Neural cell (in vitro differentiated cells): Measurements from ENCODE around the gene INAFM1. TPM values are rescaled to one million over a fixed set of nuclear protein-coding genes. Genes with fewer than 3 reads are reported as not detected.

Experiments
- polyA plus RNA-seq: library from polyadenylated mRNA; depleted of rRNA; stranded (reverse); fragments of >200 nt; gene quantifications from 2 replicates; pipeline ENCODE4 v1.2.3, GENCODE V29; 2014
- small RNA-seq, 3 experiments: library from RNA; depleted of rRNA; stranded (forward); fragments of <200 nt; gene quantifications; one replicate each; pipeline ENCODE3, GENCODE V24; 2012

INAFM1 gene
- polyA plus RNA-seq, 1 donor from 2014 or later, result 11.5 TPM

Small RNA genes lying within 50 kb of the gene (small RNA-seq; reads per million reads assigned to genes)
- gene MIR3190, result 0 reads per million in 3 experiments

Other genes with a start within 250 kb of the INAFM1 start
- gene TMEM160, start 226.3 kb upstream of the INAFM1 start, polyA plus RNA-seq, result 181 and 189 TPM in 2 replicates
- gene ZC3H4, start 161.1 kb upstream of the INAFM1 start, polyA plus RNA-seq, result 5.1 and 5.4 TPM in 2 replicates
- gene SAE1, start 144.1 kb upstream of the INAFM1 start, polyA plus RNA-seq, result 177 and 178 TPM in 2 replicates
- gene BBC3, start 43.7 kb upstream of the INAFM1 start, polyA plus RNA-seq, result 15.6 and 20.1 TPM in 2 replicates
- 2.1 and 5.3 TPM in 2 replicates for gene CCDC9, start 18.4 kb upstream of the INAFM1 start, polyA plus RNA-seq
- gene C5AR1, start 35.0 kb downstream of the INAFM1 start, polyA plus RNA-seq, result not detected in 2 replicates
- gene C5AR2, start 57.3 kb downstream of the INAFM1 start, polyA plus RNA-seq, result not detected in 2 replicates
- 11.7 and 14.8 TPM in 2 replicates for gene DHX34, start 74.4 kb downstream of the INAFM1 start, polyA plus RNA-seq
- 357 and 379 TPM in 2 replicates for gene MEIS3, start 144.6 kb downstream of the INAFM1 start, polyA plus RNA-seq
- 14.1 and 18.3 TPM in 2 replicates for gene SLC8A2, start 197.0 kb downstream of the INAFM1 start, polyA plus RNA-seq
- 23.8 and 30.8 TPM in 2 replicates for gene KPTN, start 209.3 kb downstream of the INAFM1 start, polyA plus RNA-seq
- gene NAPA, start 240.2 kb downstream of the INAFM1 start, polyA plus RNA-seq, result 94.5 and 100 TPM in 2 replicates